ENCODE data around the gene CXCR3. TPM values are rescaled to one million over a fixed set of nuclear protein-coding genes. Genes with fewer than 3 reads are reported as not detected.

CXCR3 gene
- total RNA-seq, 1 experiment from 2014 or later: not detected

DNA sequence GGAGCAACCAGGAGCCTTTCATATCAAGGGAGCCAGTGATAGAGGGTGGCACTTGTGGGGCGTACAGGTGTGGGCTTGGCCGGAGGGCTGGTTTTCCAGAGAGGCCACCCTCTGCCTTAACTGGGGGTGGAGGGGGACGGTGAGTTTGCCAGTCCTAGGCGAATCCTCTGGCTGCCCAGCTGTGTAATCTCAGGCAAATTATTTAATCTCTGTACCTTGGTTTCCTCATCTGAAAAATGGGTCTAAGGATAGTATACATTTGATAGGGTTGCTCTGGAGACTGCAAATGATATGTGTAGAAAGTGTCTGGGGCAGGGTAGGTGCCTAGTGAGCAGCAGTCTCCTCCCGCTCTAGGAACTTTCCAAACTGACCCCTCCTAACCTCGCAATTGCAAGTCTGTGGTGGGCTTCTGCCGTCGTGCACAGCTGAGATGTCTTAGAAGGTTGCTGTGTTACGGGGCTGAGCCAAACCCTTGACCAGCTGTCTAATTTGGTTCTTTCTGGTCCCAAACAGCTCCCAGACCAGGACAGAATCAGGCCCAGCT lies 3.8 kb upstream of the CXCR3 start:
- Histone ChIP-seq H3K9me3 (ENCODE audit: low read length) (no peaks in the 10 kb centered on the region), H2AFZ (ENCODE audit: low read length) (no peak overlapping the region), H3K79me2 (ENCODE audit: low read length) (no peaks in the 10 kb centered on the region), H4K20me1 (ENCODE audit: insufficient read depth, low read depth, low read length) (no peaks in the 10 kb centered on the region), H3K27ac (ENCODE audit: low read length) (no peak overlapping the region), H3K4me1 (ENCODE audit: low read length) (0 out of 2 replicates have a peak, but pooled peaks cover 7% of the 10 kb centered on the region), H3K9ac (ENCODE audit: low read length) (no peak overlapping the region), H3K36me3 (ENCODE audit: insufficient read depth, low read length) (no peaks in the 10 kb centered on the region), H3K4me3 (ENCODE audit: low read length) (no peak overlapping the region), H3K9me2 (replicated peaks; ENCODE audit: insufficient read depth, low read length) (no peaks in the 10 kb centered on the region), H3K4me2 (ENCODE audit: low read depth, low read length, poor library complexity, severe bottlenecking) (no peak overlapping the region), H3K27me3 (ENCODE audit: low read length) (no peaks in the 10 kb centered on the region)
- no peak for DNase-seq

DNA sequence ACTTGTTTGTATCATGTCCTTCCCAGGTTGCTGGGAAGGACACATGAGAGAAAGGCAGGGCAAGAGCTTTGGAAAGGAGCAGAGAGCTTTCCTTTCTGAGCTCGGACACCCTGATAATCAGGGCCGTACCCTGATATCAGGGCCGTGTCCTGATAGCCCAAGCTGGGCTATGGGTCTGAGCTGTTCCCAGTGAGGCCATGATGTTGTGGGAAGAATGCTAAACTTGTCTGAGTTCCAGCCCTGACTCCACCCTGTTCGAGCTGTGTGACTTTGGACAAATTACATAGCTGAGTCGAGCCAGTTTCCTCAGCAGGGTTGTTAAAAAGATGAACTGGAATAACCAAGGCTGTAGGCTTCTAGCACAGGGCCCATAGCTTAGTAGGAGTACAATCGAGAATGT lies 3.3 kb upstream of the CXCR3 start:
- no peak overlapping the region for H3K27ac ChIP-seq (ENCODE audit: low read length)
- no peaks in the 10 kb centered on the region for H3K79me2 ChIP-seq (ENCODE audit: low read length)
- no peaks in the 10 kb centered on the region for H3K36me3 ChIP-seq (ENCODE audit: insufficient read depth, low read length)
- no peaks in the 10 kb centered on the region for H4K20me1 ChIP-seq (ENCODE audit: insufficient read depth, low read depth, low read length)
- no peaks in the 10 kb centered on the region for H3K9me2 ChIP-seq (replicated peaks; ENCODE audit: insufficient read depth, low read length)
- H3K9ac ChIP-seq (ENCODE audit: low read length): no peak overlapping the region
- no peak overlapping the region for H2AFZ ChIP-seq (ENCODE audit: low read length)
- DNase-seq: no peak
- no peak overlapping the region for H3K4me2 ChIP-seq (ENCODE audit: low read depth, low read length, poor library complexity, severe bottlenecking)
- H3K4me3 ChIP-seq (ENCODE audit: low read length): no peak overlapping the region
- no peaks in the 10 kb centered on the region for H3K27me3 ChIP-seq (ENCODE audit: low read length)
- H3K9me3 ChIP-seq (ENCODE audit: low read length): no peaks in the 10 kb centered on the region
- 0 out of 2 replicates have a peak, but pooled peaks cover 7% of the 10 kb centered on the region for H3K4me1 ChIP-seq (ENCODE audit: low read length)

- Histone ChIP-seq H4K20me1 (ENCODE audit: insufficient read depth, low read depth, low read length) (no peaks in the 10 kb centered on the region), H3K9me3 (ENCODE audit: low read length) (no peaks in the 10 kb centered on the region), H3K9me2 (replicated peaks; ENCODE audit: insufficient read depth, low read length) (no peaks in the 10 kb centered on the region), H3K79me2 (ENCODE audit: low read length) (no peaks in the 10 kb centered on the region), H3K4me1 (ENCODE audit: low read length) (0 out of 2 replicates have a peak, but pooled peaks cover 7% of the 10 kb centered on the region), H3K4me3 (ENCODE audit: low read length) (no peak overlapping the region), H3K4me2 (ENCODE audit: low read depth, low read length, poor library complexity, severe bottlenecking) (no peak overlapping the region), H3K27me3 (ENCODE audit: low read length) (no peaks in the 10 kb centered on the region), H2AFZ (ENCODE audit: low read length) (no peak overlapping the region), H3K36me3 (ENCODE audit: insufficient read depth, low read length) (no peaks in the 10 kb centered on the region; the same call in 1 of the 2 replicates), H3K27ac (ENCODE audit: low read length) (no peak overlapping the region), H3K9ac (ENCODE audit: low read length) (no peak overlapping the region)
- no peak for DNase-seq
Observed at GRCh38 chrX:71619986-71620385, 1.7 kb upstream of the CXCR3 start.

GRCh38 chrX:71619193-71619592 lies 882 bp upstream of the CXCR3 start:
- H3K9ac ChIP-seq (ENCODE audit: low read length): no peak overlapping the region
- no peak overlapping the region for H3K4me2 ChIP-seq (ENCODE audit: low read depth, low read length, poor library complexity, severe bottlenecking)
- H3K36me3 ChIP-seq (ENCODE audit: insufficient read depth, low read length): no peaks in the 10 kb centered on the region; the same call in 1 of the 2 replicates
- no peaks in the 10 kb centered on the region for H3K9me3 ChIP-seq (ENCODE audit: low read length)
- H3K27me3 ChIP-seq (ENCODE audit: low read length): no peaks in the 10 kb centered on the region
- H3K4me3 ChIP-seq (ENCODE audit: low read length): no peak overlapping the region
- DNase-seq: no peak
- H3K9me2 ChIP-seq (replicated peaks; ENCODE audit: insufficient read depth, low read length): no peaks in the 10 kb centered on the region
- no peaks in the 10 kb centered on the region for H3K79me2 ChIP-seq (ENCODE audit: low read length)
- H3K27ac ChIP-seq (ENCODE audit: low read length): no peak overlapping the region
- 0 out of 2 replicates have a peak, but pooled peaks cover 7% of the 10 kb centered on the region for H3K4me1 ChIP-seq (ENCODE audit: low read length)
- no peaks in the 10 kb centered on the region for H4K20me1 ChIP-seq (ENCODE audit: insufficient read depth, low read depth, low read length)
- H2AFZ ChIP-seq (ENCODE audit: low read length): no peak overlapping the region

DNA sequence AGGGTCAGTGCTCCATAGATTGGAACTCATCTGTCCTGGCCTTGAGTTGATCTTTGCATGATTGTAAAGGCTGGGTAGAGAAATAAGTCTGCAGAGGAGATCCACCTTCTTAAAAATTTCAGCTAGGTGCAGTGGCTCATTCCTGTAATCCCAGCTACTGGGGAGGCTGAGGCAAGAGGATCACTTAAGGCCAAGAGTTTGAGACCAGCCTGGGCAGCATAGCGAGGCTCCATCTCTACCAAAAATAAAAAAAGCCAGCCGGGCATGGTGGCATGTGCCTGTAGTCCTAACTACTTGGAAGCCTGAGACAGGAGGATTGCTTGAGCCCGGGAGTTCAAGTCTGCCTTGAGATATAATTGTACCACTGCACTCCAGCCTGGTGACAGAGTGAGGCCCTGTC lies 476 bp upstream of the CXCR3 start:
- H3K27me3 ChIP-seq (ENCODE audit: low read length): no peaks in the 10 kb centered on the region

GRCh38 chrX:71617742-71618141 lies 569 bp downstream of the CXCR3 start:
- Histone ChIP-seq H2AFZ (ENCODE audit: low read length) (no peak overlapping the region), H3K27me3 (ENCODE audit: low read length) (no peaks in the 10 kb centered on the region), H3K36me3 (ENCODE audit: insufficient read depth, low read length) (no peaks in the 10 kb centered on the region; the same call in 1 of the 2 replicates), H3K9me3 (ENCODE audit: low read length) (no peaks in the 10 kb centered on the region), H3K4me2 (ENCODE audit: low read depth, low read length, poor library complexity, severe bottlenecking) (no peak overlapping the region), H3K79me2 (ENCODE audit: low read length) (no peaks in the 10 kb centered on the region), H3K4me3 (ENCODE audit: low read length) (no peak overlapping the region), H3K9me2 (replicated peaks; ENCODE audit: insufficient read depth, low read length) (no peaks in the 10 kb centered on the region), H3K9ac (ENCODE audit: low read length) (no peak overlapping the region), H3K27ac (ENCODE audit: low read length) (no peak overlapping the region), H4K20me1 (ENCODE audit: insufficient read depth, low read depth, low read length) (no peaks in the 10 kb centered on the region), H3K4me1 (ENCODE audit: low read length) (0 out of 2 replicates have a peak, but pooled peaks cover 5% of the 10 kb centered on the region)
- no peak for DNase-seq

More for the DNA sequence above, 476 bp upstream of the CXCR3 start:
- Histone ChIP-seq H3K9me2 (replicated peaks; ENCODE audit: insufficient read depth, low read length) (no peaks in the 10 kb centered on the region), H3K9me3 (ENCODE audit: low read length) (no peaks in the 10 kb centered on the region), H3K79me2 (ENCODE audit: low read length) (no peaks in the 10 kb centered on the region), H3K4me2 (ENCODE audit: low read depth, low read length, poor library complexity, severe bottlenecking) (no peak overlapping the region), H2AFZ (ENCODE audit: low read length) (no peak overlapping the region), H3K4me1 (ENCODE audit: low read length) (0 out of 2 replicates have a peak, but pooled peaks cover 7% of the 10 kb centered on the region), H3K27ac (ENCODE audit: low read length) (no peak overlapping the region), H3K4me3 (ENCODE audit: low read length) (no peak overlapping the region), H3K9ac (ENCODE audit: low read length) (no peak overlapping the region), H3K36me3 (ENCODE audit: insufficient read depth, low read length) (no peaks in the 10 kb centered on the region; the same call in 1 of the 2 replicates), H4K20me1 (ENCODE audit: insufficient read depth, low read depth, low read length) (no peaks in the 10 kb centered on the region)
- no peak for DNase-seq

DNA sequence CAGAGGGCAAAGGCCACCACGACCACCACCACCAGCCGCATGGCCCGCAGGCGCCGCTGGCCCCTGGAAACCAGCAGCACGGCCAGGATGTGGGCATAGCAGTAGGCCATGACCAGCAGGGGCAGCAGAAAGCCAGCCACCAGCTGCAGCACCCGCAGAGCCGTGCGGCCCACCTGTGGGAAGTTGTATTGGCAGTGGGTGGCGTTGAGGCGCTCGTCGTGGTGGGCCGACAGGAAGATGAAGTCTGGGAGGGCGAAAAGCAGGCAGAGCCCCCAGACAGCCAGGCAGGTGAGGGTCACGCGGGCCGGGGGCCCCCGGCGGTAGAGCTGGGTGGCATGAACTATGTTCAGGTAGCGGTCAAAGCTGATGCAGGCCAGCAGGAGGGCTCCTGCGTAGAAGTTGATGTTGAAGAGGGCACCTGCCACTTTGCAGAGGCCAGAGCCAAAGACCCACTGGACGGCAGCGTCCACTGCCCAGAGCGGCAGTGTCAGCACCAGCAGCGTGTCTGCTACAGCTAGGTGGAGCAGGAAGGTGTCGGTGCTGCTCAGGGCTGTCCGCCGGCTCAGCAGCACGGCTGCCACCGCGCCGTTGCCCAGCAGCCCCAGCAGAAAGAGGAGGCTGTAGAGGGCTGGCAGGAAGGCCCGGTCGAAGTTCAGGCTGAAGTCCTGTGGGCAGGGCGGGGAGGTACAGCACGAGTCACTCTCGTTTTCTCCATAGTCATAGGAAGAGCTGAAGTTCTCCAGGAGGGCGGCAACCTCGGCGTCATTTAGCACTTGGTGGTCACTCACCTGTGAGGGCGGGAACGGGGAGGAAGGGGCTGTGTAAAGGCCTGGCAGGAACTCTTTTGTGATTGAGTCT lies 1.4 kb downstream of the CXCR3 start:
- Histone ChIP-seq H2AFZ (ENCODE audit: low read length) (no peak overlapping the region), H3K9ac (ENCODE audit: low read length) (no peak overlapping the region), H3K27ac (ENCODE audit: low read length) (no peak overlapping the region), H3K79me2 (ENCODE audit: low read length) (no peaks in the 10 kb centered on the region), H3K4me3 (ENCODE audit: low read length) (no peak overlapping the region), H3K4me2 (ENCODE audit: low read depth, low read length, poor library complexity, severe bottlenecking) (no peak overlapping the region), H3K4me1 (ENCODE audit: low read length) (no peaks in the 10 kb centered on the region), H4K20me1 (ENCODE audit: insufficient read depth, low read depth, low read length) (no peaks in the 10 kb centered on the region), H3K27me3 (ENCODE audit: low read length) (no peaks in the 10 kb centered on the region), H3K9me2 (replicated peaks; ENCODE audit: insufficient read depth, low read length) (no peaks in the 10 kb centered on the region), H3K36me3 (ENCODE audit: insufficient read depth, low read length) (no peaks in the 10 kb centered on the region; the same call in 1 of the 2 replicates), H3K9me3 (ENCODE audit: low read length) (no peaks in the 10 kb centered on the region)
- no peak for DNase-seq

DNA sequence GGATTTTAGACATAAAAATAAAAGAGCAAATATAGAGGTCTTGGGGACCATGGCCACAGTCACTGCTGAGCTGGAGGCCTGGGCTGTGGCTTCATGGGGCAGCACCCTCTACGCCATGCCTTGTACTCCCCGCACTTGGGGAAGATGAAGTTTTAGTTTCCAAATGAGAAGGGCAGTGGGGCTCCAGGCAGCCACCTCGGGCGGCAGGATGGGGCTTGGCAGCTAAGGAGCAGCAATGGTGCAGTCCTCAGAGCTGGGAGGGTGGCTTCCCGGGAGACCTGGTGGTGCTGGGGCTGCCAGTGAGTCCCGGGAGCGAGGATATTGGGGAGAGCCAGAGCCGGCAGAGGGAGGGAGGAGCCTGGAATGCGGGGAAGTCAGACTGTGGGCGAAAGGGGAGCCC lies 2.4 kb downstream of the CXCR3 start:
- H3K79me2 ChIP-seq (ENCODE audit: low read length): no peaks in the 10 kb centered on the region
- no peaks in the 10 kb centered on the region for H3K9me3 ChIP-seq (ENCODE audit: low read length)
- no peak overlapping the region for H3K4me2 ChIP-seq (ENCODE audit: low read depth, low read length, poor library complexity, severe bottlenecking)
- no peak for DNase-seq
- no peak overlapping the region for H3K4me3 ChIP-seq (ENCODE audit: low read length)
- H2AFZ ChIP-seq (ENCODE audit: low read length): no peak overlapping the region
- no peaks in the 10 kb centered on the region; the same call in 1 of the 2 replicates for H3K36me3 ChIP-seq (ENCODE audit: insufficient read depth, low read length)
- no peaks in the 10 kb centered on the region for H3K27me3 ChIP-seq (ENCODE audit: low read length)
- no peak overlapping the region for H3K9ac ChIP-seq (ENCODE audit: low read length)
- no peaks in the 10 kb centered on the region for H3K4me1 ChIP-seq (ENCODE audit: low read length)
- H3K27ac ChIP-seq (ENCODE audit: low read length): no peak overlapping the region
- no peaks in the 10 kb centered on the region for H3K9me2 ChIP-seq (replicated peaks; ENCODE audit: insufficient read depth, low read length)
- no peaks in the 10 kb centered on the region for H4K20me1 ChIP-seq (ENCODE audit: insufficient read depth, low read depth, low read length)
